Pancreas (tissue), 10 donors: ENCODE data around the gene SEPTIN7. TPM values are rescaled to one million over a fixed set of nuclear protein-coding genes. Genes with fewer than 3 reads are reported as not detected.
"Not testable (repeated sequence)": the region's sequence is repeated elsewhere in the genome, so short reads cannot be mapped to it uniquely, and the experiment has no call there.

ENCODE experiments used
- ATAC-seq, 4 donors: fragments of 200-7000 bp; cut with Tn5 transposase; one replicate each; pipeline versions ENCODE4 v1.8.0 to v1.9.1; 2020; ENCODE audit warnings: mild to moderate bottlenecking in 4 of 4, moderate library complexity in 4 of 4
- DNase-seq, 6 donors: peaks; one replicate each; pipeline ENCODE4 v3.0.0-alpha.2; 2020
- FAIRE-seq: peaks from 2 replicates; lab custom pipeline; 2012; peaks lifted over from hg19 to GRCh38; lab: Jason Lieb, UNC
- H3K27ac ChIP-seq, 4 donors: fragments of 200-600 bp; sonication (generic); 1 replicate in 3 of 4; 2 replicates in 1 of 4; pipeline versions ENCODE4 v1.5.0 to v1.8.0; 2020
- H3K27me3 ChIP-seq, 4 donors: fragments of 200-600 bp; one replicate each; pipeline ENCODE4 v1.8.0; 2021
- H3K36me3 ChIP-seq, 3 donors: fragments of 200-600 bp; sonication (generic) in 1 of 3; one replicate each; pipeline versions ENCODE4 v1.5.0 to v1.8.0; 2020 to 2021
- H3K4me1 ChIP-seq, 3 donors: fragments of 200-600 bp; one replicate each; pipeline ENCODE4 v1.8.0; 2021
- H3K4me3 ChIP-seq, 4 donors: fragments of 200-600 bp; sonication (generic) in 2 of 4; one replicate each; pipeline versions ENCODE4 v1.5.0 to v1.8.0; 2020 to 2021
- H3K9me3 ChIP-seq, 4 donors: fragments of 200-600 bp; one replicate each; pipeline ENCODE4 v1.8.0; 2021
- WGBS, 2 donors: extraction: QIAGEN DNeasy Blood & Tissue Kit; methylation state at CpG; one replicate each; pipeline ENCODE4 v1.1.7; 2013; 5-methylcytosine and 5-hydroxymethylcytosine counted together
- intact Hi-C, 3 donors: fragments of 100-400 bp; cut with DNase I; formaldehyde crosslinking; loops; one replicate each; pipeline versions ENCODE4 v1.11.1 to v1.14.2; 2022
- polyA plus RNA-seq, 2 donors: library from polyadenylated mRNA; stranded (reverse); fragments of 200-250 nt; gene quantifications; one replicate each; pipeline ENCODE4 v1.2.3, GENCODE V29; 2013
- total RNA-seq, 6 donors: library from RNA; stranded (reverse); fragmentation: NEBNext Ultra II Directional in 4 of 6; extraction: Animal tissue kit (Norgen Biotek cat#: 25700) in 4 of 6; gene quantifications; one replicate each; pipeline versions ENCODE4 v1.2.1 to v1.2.4, GENCODE V29; 2021 to 2023
- TF ChIP-seq, protein P1 (sequence below), 4 donors: fragments of 200-600 bp; sonication (generic) in 3 of 4; IDR thresholded peaks; one replicate each; pipeline versions ENCODE4 v1.5.0 to v1.8.0; 2021; ENCODE audit warnings: antibody characterized with exemption in 4 of 4
- donor health status: healthy with polysubstance abuse.
- donor health status: DM: no; HTN: no; CAD: no; lungs with moderate emphysema.
- donor health status: DM: no; HTN: no; CAD: no.
- donor health status: control.
- donor health status: control.
- donor health status: Bipolar disorder and iron deficiency.
- donor health status: DM: yes; HTN: yes; CAD: no.
- donor health status: DM: no; HTN: no; CAD: no.
- donor health status: DM: no; HTN: no; CAD: no.
- donor health status: DM: yes; HTN: yes; CAD: no.

SEPTIN7 gene
- total and polyA plus RNA-seq, 8 donors, result 27.6 to 75.9 (median 39.4) TPM

- FAIRE-seq (no peak), DNase-seq (no peak), ATAC-seq (no peak)
- Histone ChIP-seq H3K9me3 (no peaks in the 10 kb centered on the region), H3K4me3 (no peak overlapping the region), H3K36me3 (no peaks in the 10 kb centered on the region), H3K27ac (no peak overlapping the region), H3K4me1 (no peaks in the 10 kb centered on the region), H3K27me3 (no peaks in the 10 kb centered on the region)
- 85 to 92% methylated on average over 3 of the region's 3 CpGs for whole genome bisulfite sequencing, 2 donors
- TF ChIP-seq, protein P1, sequence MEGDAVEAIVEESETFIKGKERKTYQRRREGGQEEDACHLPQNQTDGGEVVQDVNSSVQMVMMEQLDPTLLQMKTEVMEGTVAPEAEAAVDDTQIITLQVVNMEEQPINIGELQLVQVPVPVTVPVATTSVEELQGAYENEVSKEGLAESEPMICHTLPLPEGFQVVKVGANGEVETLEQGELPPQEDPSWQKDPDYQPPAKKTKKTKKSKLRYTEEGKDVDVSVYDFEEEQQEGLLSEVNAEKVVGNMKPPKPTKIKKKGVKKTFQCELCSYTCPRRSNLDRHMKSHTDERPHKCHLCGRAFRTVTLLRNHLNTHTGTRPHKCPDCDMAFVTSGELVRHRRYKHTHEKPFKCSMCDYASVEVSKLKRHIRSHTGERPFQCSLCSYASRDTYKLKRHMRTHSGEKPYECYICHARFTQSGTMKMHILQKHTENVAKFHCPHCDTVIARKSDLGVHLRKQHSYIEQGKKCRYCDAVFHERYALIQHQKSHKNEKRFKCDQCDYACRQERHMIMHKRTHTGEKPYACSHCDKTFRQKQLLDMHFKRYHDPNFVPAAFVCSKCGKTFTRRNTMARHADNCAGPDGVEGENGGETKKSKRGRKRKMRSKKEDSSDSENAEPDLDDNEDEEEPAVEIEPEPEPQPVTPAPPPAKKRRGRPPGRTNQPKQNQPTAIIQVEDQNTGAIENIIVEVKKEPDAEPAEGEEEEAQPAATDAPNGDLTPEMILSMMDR (IDR thresholded peaks at IDR 0.05), result no peak
- intact Hi-C loops, result no loop called here
Observed at GRCh38 chr7:35755711-35756110, 45.1 kb upstream of the SEPTIN7 start.

DNA sequence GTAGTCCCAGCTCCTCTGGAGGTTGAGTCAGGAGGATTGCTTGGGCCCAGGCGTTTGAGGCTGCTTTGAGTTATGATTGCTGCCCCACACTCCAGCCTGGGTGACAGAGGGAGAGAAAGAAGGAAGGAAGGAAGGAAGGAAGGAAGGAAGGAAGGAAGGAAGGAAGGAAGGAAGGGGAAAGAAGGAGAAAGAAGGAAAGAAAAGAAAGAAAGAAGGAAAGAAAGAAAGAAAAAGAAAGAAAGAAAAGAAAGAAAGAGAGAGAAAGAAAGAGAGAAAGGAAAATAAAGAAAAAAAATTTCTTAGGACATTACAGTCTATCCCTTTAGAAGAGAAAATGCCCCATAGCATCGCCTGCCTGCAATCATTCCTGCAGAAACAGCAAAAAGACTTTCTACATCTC is 44.4 kb upstream of the SEPTIN7 start:
- H3K36me3 ChIP-seq, ATAC-seq, H3K4me1 ChIP-seq, H3K9me3 ChIP-seq, H3K27me3 ChIP-seq, H3K27ac ChIP-seq, intact Hi-C loops, DNase-seq, FAIRE-seq, H3K4me3 ChIP-seq: not testable (repeated sequence)
- WGBS, 2 donors, result 70 to 74% methylated on average over 2 of the region's 2 CpGs

DNA sequence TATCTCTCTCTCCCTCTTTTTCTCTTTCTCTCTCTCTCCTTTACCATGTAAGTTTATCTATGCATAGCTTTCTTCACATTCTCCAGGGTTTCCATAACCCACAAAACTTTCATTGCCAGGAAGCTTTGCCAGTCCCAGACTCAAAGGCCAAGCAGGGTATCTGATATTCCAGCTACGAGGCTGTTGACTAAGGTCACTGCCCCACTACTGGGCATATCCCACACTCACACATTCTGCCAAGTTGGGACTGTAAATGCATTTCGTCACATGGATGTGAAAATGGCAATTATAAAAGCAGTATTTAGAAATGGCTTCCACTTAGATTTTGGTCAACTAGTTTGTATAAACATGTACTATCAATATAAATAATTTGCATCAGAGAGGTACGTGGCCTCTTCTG is 43.3 kb upstream of the SEPTIN7 start:
- Histone ChIP-seq H3K27ac (no peak overlapping the region), H3K36me3 (no peaks in the 10 kb centered on the region), H3K27me3 (no peaks in the 10 kb centered on the region), H3K4me1 (no peaks in the 10 kb centered on the region), H3K4me3 (no peak overlapping the region), H3K9me3 (no peaks in the 10 kb centered on the region)
- intact Hi-C loops, result no loop called here
- WGBS, 2 donors, result 84 to 85% methylated on average over 3 of the region's 3 CpGs
- ATAC-seq (no peak), FAIRE-seq (no peak), DNase-seq (no peak)
- TF ChIP-seq, protein P1 (IDR thresholded peaks at IDR 0.05), result no peak

GRCh38 chr7:35758421-35758820 is 42.4 kb upstream of the SEPTIN7 start:
- Histone ChIP-seq H3K27ac (no peak overlapping the region), H3K9me3 (no peaks in the 10 kb centered on the region), H3K4me3 (no peak overlapping the region), H3K27me3 (no peaks in the 10 kb centered on the region), H3K36me3 (no peaks in the 10 kb centered on the region), H3K4me1 (no peaks in the 10 kb centered on the region)
- DNase-seq, result no peak
- no peak for FAIRE-seq
- no peak for ATAC-seq
- TF ChIP-seq, protein P1 (IDR thresholded peaks at IDR 0.05), result no peak
- WGBS, 2 donors, result 55 to 61% methylated on average over 2 of the region's 2 CpGs
- intact Hi-C loops, result no loop called here

- TF ChIP-seq, protein P1 (IDR thresholded peaks at IDR 0.05), result no peak
- 82% methylated on average over 7 of the region's 7 CpGs for WGBS, 2 donors
- FAIRE-seq, result no peak
- Histone ChIP-seq H3K27me3 (no peaks in the 10 kb centered on the region), H3K27ac (no peak overlapping the region), H3K4me3 (no peak overlapping the region), H3K9me3 (no peaks in the 10 kb centered on the region), H3K4me1 (no peaks in the 10 kb centered on the region), H3K36me3 (no peaks in the 10 kb centered on the region)
- no peak for DNase-seq
- intact Hi-C loops, result no loop called here
- ATAC-seq, result no peak
Observed at GRCh38 chr7:35760143-35760745, 40.6 kb upstream of the SEPTIN7 start.
